MCF 10A (cell line): ENCODE data around the gene GAPVD1. TPM values are rescaled to one million over a fixed set of nuclear protein-coding genes. Genes with fewer than 3 reads are reported as not detected.

Source experiments
- BruUV-seq: library from RNA; stranded (reverse); fragments of 400-500 nt; replicated peaks from 2 replicates; lab custom pipeline; 2021; lab: Mats Ljungman, UMichigan
- CTCF ChIA-PET: fragments of 300-600 bp; sonication (Branson Sonifier 250); formaldehyde crosslinking; extraction: SDS; loops from one replicate; lab custom pipeline; 2021; ENCODE audit warnings: antibody characterized with exemption, inconsistent platforms; lab: Yijun Ruan, JAX
- POLR2A ChIA-PET: fragments of 300-600, 350-650 bp; sonication (Branson Sonifier 250); formaldehyde crosslinking; extraction: SDS; loops from one replicate; lab custom pipeline; 2020; ENCODE audit warnings: antibody characterized with exemption, inconsistent platforms; lab: Yijun Ruan, JAX
- DNase-seq: peaks from one replicate; pipeline ENCODE4 v3.0.0-alpha.2; 2018; ENCODE audit not compliant: unreplicated experiment
- H3K27ac Mint-ChIP-seq: one replicate; pipeline ENCODE4 v1.8.0; 2022; ENCODE audit warnings: mild to moderate bottlenecking, low read depth, mixed read lengths; ENCODE audit not compliant: unreplicated experiment
- H3K27me3 Mint-ChIP-seq: one replicate; pipeline ENCODE4 v1.8.0; 2022; ENCODE audit warnings: mixed read lengths; ENCODE audit not compliant: insufficient read depth, unreplicated experiment
- H3K36me3 Mint-ChIP-seq: one replicate; pipeline ENCODE4 v1.8.0; 2022; ENCODE audit warnings: mild to moderate bottlenecking, moderate library complexity, mixed read lengths; ENCODE audit not compliant: insufficient read depth, unreplicated experiment
- H3K4me1 Mint-ChIP-seq: one replicate; pipeline ENCODE4 v1.8.0; 2022; ENCODE audit warnings: mixed read lengths; ENCODE audit not compliant: insufficient read depth, unreplicated experiment
- H3K4me3 Mint-ChIP-seq: one replicate; pipeline ENCODE4 v1.8.0; 2022; ENCODE audit warnings: mild to moderate bottlenecking, moderate library complexity, mixed read lengths; ENCODE audit not compliant: unreplicated experiment
- H3K9me3 Mint-ChIP-seq: one replicate; pipeline ENCODE4 v1.8.0; 2022; ENCODE audit warnings: mixed read lengths; ENCODE audit not compliant: unreplicated experiment
- intact Hi-C: fragments of 100-400 bp; cut with micrococcal nuclease; formaldehyde crosslinking; loops from 2 replicates; pipeline ENCODE4 v1.14.1; 2022
- total RNA-seq: library from RNA; stranded (reverse); gene quantifications from 2 replicates; pipeline ENCODE4 v1.2.3, GENCODE V29; 2022
- TF ChIP-seq, protein P1 (sequence below): fragments of 200-600 bp; IDR thresholded peaks from one replicate; pipeline ENCODE4 v1.8.0; 2022; ENCODE audit warnings: antibody characterized with exemption, mild to moderate bottlenecking; ENCODE audit not compliant: unreplicated experiment

The GAPVD1 gene
- total RNA-seq, 1 experiment from 2014 or later: 46.2 TPM

DNA sequence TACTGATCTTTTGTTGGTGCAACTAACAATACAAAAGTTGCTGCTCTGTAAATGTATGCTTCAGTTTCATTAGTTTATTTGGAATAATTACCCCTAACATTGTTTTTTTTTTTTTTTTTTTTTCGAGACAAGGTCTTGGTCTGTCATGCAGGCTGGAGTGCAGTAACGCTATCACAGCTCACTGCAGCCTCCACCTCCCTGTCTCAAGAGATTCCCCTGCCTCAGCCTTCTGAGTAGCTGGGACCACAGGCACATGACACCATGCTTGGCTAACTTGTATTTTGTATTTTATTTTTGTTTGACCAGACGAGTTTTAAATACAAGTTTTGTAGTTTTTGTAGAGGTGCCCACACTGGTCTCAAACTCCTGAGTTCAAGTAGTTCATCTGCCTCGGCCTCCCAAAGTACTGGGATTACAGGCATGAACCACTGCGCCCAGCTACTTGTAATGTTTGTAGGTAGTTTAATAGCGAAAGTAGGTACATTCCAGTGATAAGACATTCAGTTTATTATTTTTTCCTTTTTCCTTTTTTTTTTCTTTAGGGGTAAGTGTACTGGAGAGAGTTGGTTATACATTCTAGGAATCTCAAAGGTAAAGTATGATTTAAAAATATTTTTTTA is 6.9 kb downstream of the GAPVD1 start:
- no TSS peak for BruUV-seq
- Mint-ChIP-seq H3K36me3 (peaks cover 55% of the 10 kb centered on the region), H3K4me3 (no peak overlapping the region), H3K27ac (peak overlapping the region; percentile 66), H3K27me3 (no peaks in the 10 kb centered on the region), H3K4me1 (peaks cover 23% of the 10 kb centered on the region), H3K9me3 (no peaks in the 10 kb centered on the region)
- ChIA-PET POLR2A (interaction anchor here (1.1 to 2.9 kb wide), 2 partner anchors 12 to 27 kb away, joined by 3 to 9 read pairs; partner anchors contain the start of gene HSPA5), CTCF (interaction anchor here (0.6 to 1.1 kb wide), 3 partner anchors 13 to 301 kb away, joined by 3 read pairs; no protein-coding TSS in a partner anchor)
- TF ChIP-seq, protein P1, sequence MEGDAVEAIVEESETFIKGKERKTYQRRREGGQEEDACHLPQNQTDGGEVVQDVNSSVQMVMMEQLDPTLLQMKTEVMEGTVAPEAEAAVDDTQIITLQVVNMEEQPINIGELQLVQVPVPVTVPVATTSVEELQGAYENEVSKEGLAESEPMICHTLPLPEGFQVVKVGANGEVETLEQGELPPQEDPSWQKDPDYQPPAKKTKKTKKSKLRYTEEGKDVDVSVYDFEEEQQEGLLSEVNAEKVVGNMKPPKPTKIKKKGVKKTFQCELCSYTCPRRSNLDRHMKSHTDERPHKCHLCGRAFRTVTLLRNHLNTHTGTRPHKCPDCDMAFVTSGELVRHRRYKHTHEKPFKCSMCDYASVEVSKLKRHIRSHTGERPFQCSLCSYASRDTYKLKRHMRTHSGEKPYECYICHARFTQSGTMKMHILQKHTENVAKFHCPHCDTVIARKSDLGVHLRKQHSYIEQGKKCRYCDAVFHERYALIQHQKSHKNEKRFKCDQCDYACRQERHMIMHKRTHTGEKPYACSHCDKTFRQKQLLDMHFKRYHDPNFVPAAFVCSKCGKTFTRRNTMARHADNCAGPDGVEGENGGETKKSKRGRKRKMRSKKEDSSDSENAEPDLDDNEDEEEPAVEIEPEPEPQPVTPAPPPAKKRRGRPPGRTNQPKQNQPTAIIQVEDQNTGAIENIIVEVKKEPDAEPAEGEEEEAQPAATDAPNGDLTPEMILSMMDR: no peak
- intact Hi-C loops: no loop called here
- no peak for DNase-seq

- CTCF ChIA-PET: interaction anchor here (0.6 to 1.1 kb wide), 3 partner anchors 13 to 301 kb away, joined by 3 read pairs; no protein-coding TSS in a partner anchor
- H3K4me3 Mint-ChIP-seq: no peak overlapping the region
Observed at GRCh38 chr9:125269014-125269397, 7.4 kb downstream of the GAPVD1 start.

GRCh38 chr9:125271081-125271480 is 9.5 kb downstream of the GAPVD1 start:
- H3K9me3 Mint-ChIP-seq: no peaks in the 10 kb centered on the region
- no peaks in the 10 kb centered on the region for H3K27me3 Mint-ChIP-seq
- CTCF ChIA-PET: interaction anchor here (0.6 kb wide), 1 partner anchor 30 kb away, joined by 4 read pairs; no protein-coding TSS in a partner anchor
- H3K36me3 Mint-ChIP-seq: peaks cover 39% of the 10 kb centered on the region
- no peak overlapping the region for H3K27ac Mint-ChIP-seq
- intact Hi-C loops: no loop called here
- POLR2A ChIA-PET: no interaction called here
- no TSS peak for BruUV-seq
- peaks cover 8% of the 10 kb centered on the region for H3K4me1 Mint-ChIP-seq
- no peak for DNase-seq
- TF ChIP-seq, protein P1: no peak
- no peak overlapping the region for H3K4me3 Mint-ChIP-seq

More at GRCh38 chr9:125269014-125269397, 7.4 kb downstream of the GAPVD1 start:
- H3K9me3 Mint-ChIP-seq: no peaks in the 10 kb centered on the region
- intact Hi-C loops: no loop called here
- TF ChIP-seq, protein P1: no peak
- peaks cover 55% of the 10 kb centered on the region for H3K36me3 Mint-ChIP-seq
- no TSS peak for BruUV-seq
- H3K27me3 Mint-ChIP-seq: no peaks in the 10 kb centered on the region
- peaks cover 19% of the 10 kb centered on the region for H3K4me1 Mint-ChIP-seq
- POLR2A ChIA-PET: interaction anchor here (1.1 kb wide), 1 partner anchor 13 kb away, joined by 3 read pairs; no protein-coding TSS in a partner anchor
- H3K27ac Mint-ChIP-seq: no peak overlapping the region
- DNase-seq: no peak

DNA sequence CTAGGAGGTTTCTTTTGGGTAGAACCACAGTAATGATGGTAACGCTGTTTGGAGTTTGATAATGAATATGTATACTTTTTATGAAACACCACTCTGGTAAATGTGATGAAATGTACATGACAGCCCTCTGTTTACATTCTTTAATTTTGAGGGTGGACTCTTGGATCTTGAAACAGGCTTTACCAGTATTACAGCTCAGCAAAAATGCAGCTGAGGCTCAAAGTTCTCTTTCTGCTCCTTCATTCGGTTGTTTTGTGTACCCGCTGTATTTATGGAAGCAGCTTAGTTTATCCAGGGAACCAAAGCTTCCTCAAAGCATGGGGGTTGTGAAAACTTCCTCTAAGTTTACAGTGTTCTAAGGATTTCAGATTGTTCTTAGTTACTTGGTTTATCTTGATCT is 11.1 kb downstream of the GAPVD1 start:
- ChIA-PET CTCF (no interaction called here), POLR2A (interaction anchor here (1.2 to 2.6 kb wide), 4 partner anchors 9 to 63 kb away, joined by 5 to 16 read pairs (median 5); partner anchors contain the start of genes GAPVD1 and HSPA5)
- Mint-ChIP-seq H3K4me3 (no peak overlapping the region), H3K4me1 (peaks cover 8% of the 10 kb centered on the region), H3K9me3 (no peaks in the 10 kb centered on the region), H3K27me3 (no peaks in the 10 kb centered on the region), H3K36me3 (peaks cover 36% of the 10 kb centered on the region), H3K27ac (peak overlapping the region; percentile 64)
- intact Hi-C loops: no loop called here
- BruUV-seq: no TSS peak
- TF ChIP-seq, protein P1: no peak
- no peak for DNase-seq
